Activated gamma-delta T cell (primary cell): ENCODE measurements around the gene CRTC3.
"Not testable (repeated sequence)": the region's sequence is repeated elsewhere in the genome, so short reads cannot be mapped to it uniquely, and the experiment has no call there.

Source experiments
- DNase-seq: peaks from one replicate; lab custom pipeline; 2025; lab: John Stamatoyannopoulos, UW

The CRTC3 gene

DNA sequence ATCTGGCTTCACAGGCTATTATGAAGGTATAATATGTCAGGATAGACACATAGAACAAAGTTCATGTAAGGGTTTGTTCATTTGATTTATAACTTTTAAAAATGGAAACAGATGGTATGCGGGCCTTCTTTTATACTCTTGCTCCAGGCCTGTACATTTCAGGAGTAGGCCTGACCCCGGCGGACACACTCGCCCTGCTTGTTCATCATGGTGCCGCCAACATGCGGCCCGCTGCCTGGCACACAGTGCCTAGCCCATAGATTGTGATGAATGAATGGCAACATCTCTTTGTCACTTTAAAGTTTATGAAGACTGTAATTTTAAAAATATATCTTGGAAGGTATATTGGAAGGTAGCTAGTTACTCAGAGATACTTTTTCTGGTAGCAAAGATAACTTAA lies 95.3 kb downstream of the CRTC3 start:
- DNase-seq = no peak

DNA sequence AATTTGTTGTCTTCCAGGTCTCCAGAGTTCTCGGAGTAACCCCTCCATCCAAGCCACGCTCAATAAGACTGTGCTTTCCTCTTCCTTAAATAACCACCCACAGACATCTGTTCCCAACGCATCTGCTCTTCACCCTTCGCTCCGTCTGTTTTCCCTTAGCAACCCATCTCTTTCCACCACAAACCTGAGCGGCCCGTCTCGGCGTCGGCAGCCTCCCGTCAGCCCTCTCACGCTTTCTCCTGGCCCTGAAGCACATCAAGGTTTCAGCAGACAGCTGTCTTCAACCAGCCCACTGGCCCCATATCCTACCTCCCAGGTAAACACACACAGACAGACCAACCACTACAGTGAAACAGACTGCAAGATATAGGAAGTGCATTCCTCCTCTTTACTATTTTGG lies 99.5 kb downstream of the CRTC3 start:
- no peak for DNase-seq

- no peak for DNase-seq
Measured at GRCh38 chr15:90633360-90633759, 103.6 kb downstream of the CRTC3 start.

DNA sequence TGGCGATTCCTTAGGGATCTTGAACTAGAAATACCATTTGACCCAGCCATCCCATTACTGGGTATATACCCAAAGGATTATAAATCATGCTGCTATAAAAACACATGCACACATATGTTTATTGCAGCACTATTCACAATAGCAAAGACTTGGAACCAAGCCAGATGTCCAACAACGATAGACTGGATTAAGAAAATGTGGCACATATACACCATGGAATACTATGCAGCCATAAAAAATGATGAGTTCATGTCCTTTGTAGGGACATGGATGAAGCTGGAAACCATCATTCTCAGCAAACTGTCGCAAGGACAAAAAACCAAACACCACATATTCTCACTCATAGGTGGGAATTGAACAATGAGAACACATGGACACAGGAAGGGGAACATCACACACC lies 107.3 kb downstream of the CRTC3 start:
- not testable (repeated sequence) for DNase-seq

DNA sequence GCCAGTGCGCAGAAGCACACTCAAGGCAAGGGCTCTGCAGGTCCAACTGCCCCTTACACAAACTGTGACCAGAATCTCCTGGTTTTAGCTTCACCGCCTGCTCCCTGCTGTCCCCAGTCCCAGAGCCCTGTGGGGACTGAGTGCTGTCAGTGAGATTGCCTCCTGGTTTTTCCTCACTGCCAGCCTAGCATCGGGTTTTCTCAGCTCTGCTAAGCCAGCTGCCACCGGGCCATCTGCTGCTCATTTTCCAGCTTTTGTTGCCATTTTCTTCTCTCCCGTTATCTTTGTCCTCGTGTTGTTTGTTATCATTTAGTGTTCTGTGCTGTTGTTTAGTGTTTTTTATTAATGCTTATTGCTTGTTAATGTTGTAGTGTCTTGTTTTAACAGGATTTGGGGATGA lies 108.0 kb downstream of the CRTC3 start:
- DNase-seq = no peak

GRCh38 chr15:90638201-90638691 lies 108.5 kb downstream of the CRTC3 start:
- no peak for DNase-seq

DNA sequence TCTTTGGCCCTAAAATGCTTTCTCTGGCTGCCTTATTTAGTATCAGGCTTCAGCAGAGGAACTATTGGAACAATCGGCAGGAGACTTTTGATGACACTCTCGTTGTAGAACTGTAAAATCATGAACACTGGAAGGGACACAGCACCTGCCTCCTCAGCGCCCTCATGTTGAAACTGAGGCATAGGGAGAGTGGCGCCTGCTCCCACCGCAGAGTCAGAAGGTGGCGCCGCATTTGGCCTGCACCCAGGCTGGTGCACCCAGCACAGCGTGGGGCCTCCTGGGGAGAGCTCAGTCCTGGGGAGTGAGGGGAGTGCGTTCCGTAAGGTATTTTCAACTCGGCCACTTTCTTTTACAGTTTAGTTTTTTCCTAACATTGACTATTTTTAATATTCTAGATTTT lies 109.2 kb downstream of the CRTC3 start:
- no peak for DNase-seq

DNA sequence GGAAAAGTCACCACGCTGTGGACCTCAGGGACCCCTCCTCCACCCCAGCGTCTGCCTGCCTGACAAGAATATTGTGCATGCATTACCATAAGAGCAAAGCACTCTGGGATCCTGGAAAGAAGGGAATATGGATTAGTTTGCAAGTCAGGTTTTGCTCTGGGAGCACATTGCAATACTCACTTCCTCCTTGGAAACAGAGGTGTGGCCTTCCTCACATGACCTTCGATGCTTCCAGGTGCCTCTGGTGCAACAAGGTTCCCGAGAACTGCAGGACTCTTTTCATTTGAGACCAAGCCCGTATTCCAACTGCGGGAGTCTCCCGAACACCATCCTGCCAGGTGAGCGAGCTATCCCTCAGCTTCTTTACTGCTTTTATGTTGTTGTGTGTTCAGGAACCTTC lies 111.1 kb downstream of the CRTC3 start:
- DNase-seq = no peak

DNA sequence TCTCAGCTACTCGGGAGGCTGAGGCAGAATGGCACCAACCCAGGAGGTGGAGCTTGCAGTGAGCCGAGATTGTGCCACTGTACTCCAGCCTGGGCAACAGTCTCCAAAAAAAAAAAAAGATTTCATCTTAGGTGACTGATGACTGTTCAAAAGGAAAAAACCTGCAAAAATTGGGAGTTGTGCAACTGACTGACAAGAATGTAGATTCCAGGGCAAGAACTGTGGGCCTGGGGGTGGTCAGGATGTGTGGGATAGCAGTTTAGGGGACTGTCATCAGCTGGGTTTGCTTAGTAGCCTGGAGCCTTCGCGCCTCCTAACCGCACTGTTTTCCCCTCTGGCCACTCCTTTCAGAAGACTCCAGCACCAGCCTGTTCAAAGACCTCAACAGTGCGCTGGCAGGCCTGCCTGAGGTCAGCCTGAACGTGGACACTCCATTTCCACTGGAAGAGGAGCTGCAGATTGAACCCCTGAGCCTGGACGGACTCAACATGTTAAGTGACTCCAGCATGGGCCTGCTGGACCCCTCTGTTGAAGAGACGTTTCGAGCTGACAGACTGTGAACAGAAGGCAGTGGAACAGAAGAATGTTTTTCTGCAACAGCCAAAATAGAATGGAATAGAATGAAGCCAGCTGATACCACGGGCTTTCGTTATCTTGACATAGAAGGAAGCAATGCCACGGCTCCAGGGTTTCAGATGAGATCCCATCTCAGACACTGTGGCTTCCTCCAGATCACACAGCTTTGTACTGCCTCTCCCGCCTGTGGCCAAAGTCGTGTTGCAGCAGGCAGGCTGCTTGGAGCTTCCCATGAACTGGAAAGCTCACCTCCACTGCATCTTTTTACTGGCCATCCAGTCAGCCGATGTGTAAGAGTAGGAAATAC lies 112.1 kb downstream of the CRTC3 start:
- DNase-seq = no peak

DNA sequence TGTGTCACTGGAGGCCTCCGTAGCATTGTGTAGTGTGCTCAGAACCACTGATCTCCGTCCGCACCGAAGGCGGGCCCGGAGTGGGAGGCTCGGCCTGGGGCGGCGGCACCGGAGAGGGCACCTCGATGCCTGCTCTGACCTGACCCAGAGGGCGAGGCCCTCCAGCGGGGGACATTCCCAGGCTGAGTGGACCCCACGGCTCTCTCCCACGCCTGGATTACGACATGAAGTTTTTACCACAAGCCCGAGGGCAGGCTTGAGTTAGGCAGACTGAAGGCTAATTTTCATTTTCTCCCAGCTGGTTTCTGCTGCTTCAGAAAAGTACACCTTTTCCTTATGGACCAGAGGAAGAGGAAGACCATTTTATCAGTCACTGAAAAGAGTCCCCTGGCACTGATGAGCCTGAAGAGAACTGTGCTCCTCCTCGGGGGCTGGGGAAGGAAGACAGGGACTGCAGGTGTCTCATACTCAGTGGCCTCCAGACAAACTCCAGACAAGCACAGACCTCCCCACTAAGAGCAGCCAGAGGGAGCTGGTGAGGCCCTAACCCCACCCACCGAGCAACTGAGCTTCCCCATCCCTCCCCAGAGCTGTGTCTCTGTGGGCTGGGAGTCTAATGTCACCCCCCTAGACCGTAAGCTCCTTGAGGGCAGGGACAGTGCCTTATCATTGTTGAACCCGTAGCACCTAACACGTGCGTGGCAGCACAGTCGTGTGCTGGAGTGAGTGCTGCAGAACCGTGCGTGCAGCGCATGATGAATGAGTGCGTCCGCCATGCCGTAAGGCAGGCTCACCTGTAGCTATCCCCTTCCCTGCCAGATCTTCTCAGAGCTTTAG lies 113.0 kb downstream of the CRTC3 start:
- DNase-seq = no peak

- no peak for DNase-seq
Measured at GRCh38 chr15:90643301-90643632, 113.5 kb downstream of the CRTC3 start.

- no peak for DNase-seq
Measured at GRCh38 chr15:90644526-90644925, 114.8 kb downstream of the CRTC3 start.

DNA sequence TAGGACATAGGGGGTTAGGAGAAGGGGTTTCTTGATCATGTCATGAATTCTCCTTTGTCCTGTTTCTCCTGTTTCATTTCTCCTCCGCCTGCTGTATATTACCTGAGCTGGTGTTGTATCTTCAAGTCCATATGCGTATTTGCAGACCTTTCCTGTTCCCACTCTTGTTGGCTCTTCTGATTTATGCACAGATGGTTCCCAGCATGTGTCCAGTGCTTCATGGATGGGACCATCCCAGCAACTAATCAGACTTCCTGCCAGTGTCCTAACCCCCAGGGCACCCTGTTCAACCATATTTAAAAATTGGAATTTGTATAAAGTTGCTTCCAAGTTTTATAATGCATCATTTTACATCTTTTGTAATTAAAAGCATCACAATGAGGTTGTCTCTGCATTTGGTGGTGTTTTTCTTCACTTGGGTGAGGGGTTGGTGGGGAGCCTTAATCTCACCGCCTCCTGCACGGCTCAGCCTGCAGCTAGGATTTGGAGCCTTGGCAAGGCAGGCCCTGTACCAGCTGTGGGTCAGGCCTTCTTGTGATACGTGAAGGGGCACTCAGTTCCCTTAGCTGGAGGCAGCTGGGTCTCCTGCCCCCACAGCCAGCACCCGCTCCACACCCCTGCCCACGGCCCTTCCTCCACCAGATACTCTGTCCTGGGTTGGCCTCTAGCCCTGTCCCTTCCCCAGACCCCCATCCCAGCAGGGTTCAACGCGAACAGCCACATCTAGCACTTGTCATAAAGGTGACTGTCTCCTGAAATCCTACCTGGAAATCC lies 115.4 kb downstream of the CRTC3 start:
- no peak for DNase-seq

GRCh38 chr15:90645873-90646575 lies 116.3 kb downstream of the CRTC3 start:
- no peak for DNase-seq

GRCh38 chr15:90646662-90647305 lies 117.1 kb downstream of the CRTC3 start:
- no peak for DNase-seq

GRCh38 chr15:90647326-90647725 lies 117.6 kb downstream of the CRTC3 start:
- no peak for DNase-seq

- no peak for DNase-seq
Measured at GRCh38 chr15:90648137-90649070, 118.7 kb downstream of the CRTC3 start.

GRCh38 chr15:90650117-90650955 lies 120.6 kb downstream of the CRTC3 start:
- DNase-seq = no peak
